GM23338 (cell line): ENCODE results near the gene NRL. TPM values are rescaled to one million over a fixed set of nuclear protein-coding genes. Genes with fewer than 3 reads are reported as not detected.

Experiments used
- ATAC-seq: fragments of 200-7000 bp; cut with Tn5 transposase; 3 replicates; pipeline ENCODE4 v1.9.1; 2020
- DNase-seq: peaks from one replicate; pipeline ENCODE4 v3.0.0-alpha.2; 2015; ENCODE audit warnings: low spot score
- H2AFZ ChIP-seq: fragments of 200-600 bp; sonication (generic); 2 replicates; pipeline ENCODE4 v1.8.0; 2016; ENCODE audit warnings: antibody characterized with exemption, mild to moderate bottlenecking, moderate library complexity
- H3F3A ChIP-seq: fragments of 200-600 bp; sonication (generic); replicated peaks from 2 replicates; pipeline ENCODE4 v1.8.0; 2017; ENCODE audit warnings: antibody characterized with exemption, mixed run types, low read depth
- H3K27ac ChIP-seq: fragments of 200-600 bp; sonication (generic); 2 replicates; pipeline ENCODE4 v1.6.1; 2016; ENCODE audit warnings: low read depth
- H3K27me3 ChIP-seq: fragments of 200-600 bp; sonication (generic); 2 replicates; pipeline ENCODE4 v1.8.0; 2016; ENCODE audit warnings: mild to moderate bottlenecking, mixed run types, moderate library complexity; ENCODE audit not compliant: insufficient read depth
- H3K36me3 ChIP-seq: fragments of 200-600 bp; sonication (generic); 2 replicates; pipeline ENCODE4 v1.8.0; 2016; ENCODE audit warnings: mild to moderate bottlenecking; ENCODE audit not compliant: insufficient read depth
- H3K4me1 ChIP-seq: fragments of 200-600 bp; sonication (generic); 2 replicates; pipeline ENCODE4 v1.8.0; 2016; ENCODE audit warnings: mild to moderate bottlenecking, moderate library complexity; ENCODE audit not compliant: insufficient read depth
- H3K4me2 ChIP-seq: fragments of 200-600 bp; sonication (generic); 2 replicates; pipeline ENCODE4 v1.7.1; 2017; ENCODE audit warnings: mixed run types
- H3K4me3 ChIP-seq: fragments of 200-600 bp; sonication (generic); 2 replicates; pipeline ENCODE4 v1.6.1; 2016; ENCODE audit warnings: mixed run types
- H3K79me2 ChIP-seq: fragments of 200-600 bp; sonication (generic); replicated peaks from 2 replicates; pipeline ENCODE4 v1.8.0; 2017; ENCODE audit warnings: mild to moderate bottlenecking; ENCODE audit not compliant: insufficient read depth
- H3K9me2 ChIP-seq: fragments of 200-600 bp; sonication (generic); 2 replicates; pipeline ENCODE4 v1.8.0; 2017; ENCODE audit not compliant: insufficient read depth
- H4K20me1 ChIP-seq: fragments of 200-600 bp; sonication (generic); replicated peaks from 2 replicates; pipeline ENCODE4 v1.8.0; 2017; ENCODE audit warnings: mild to moderate bottlenecking; ENCODE audit not compliant: insufficient read depth
- H3K27ac Mint-ChIP-seq: 2 replicates; pipeline ENCODE4 v1.8.0; 2020; ENCODE audit warnings: inconsistent platforms, mild to moderate bottlenecking, moderate library complexity, mixed read lengths
- H3K27me3 Mint-ChIP-seq: 3 replicates; pipeline ENCODE4 v1.8.0; 2022; ENCODE audit warnings: low read depth, mild to moderate bottlenecking, moderate library complexity, mixed read lengths, inconsistent platforms; ENCODE audit not compliant: insufficient read depth, poor library complexity
- H3K36me3 Mint-ChIP-seq: 3 replicates; pipeline ENCODE4 v1.8.0; 2021; ENCODE audit warnings: low read depth, mild to moderate bottlenecking, inconsistent platforms, moderate library complexity, mixed read lengths
- H3K4me1 Mint-ChIP-seq: 3 replicates; pipeline ENCODE4 v1.8.0; 2020; ENCODE audit warnings: mild to moderate bottlenecking, inconsistent platforms, mixed read lengths
- H3K4me3 Mint-ChIP-seq: 3 replicates; pipeline ENCODE4 v1.8.0; 2021; ENCODE audit warnings: moderate library complexity, mild to moderate bottlenecking, inconsistent platforms, mixed read lengths
- H3K9me3 Mint-ChIP-seq: 3 replicates; pipeline ENCODE4 v1.8.0; 2020; ENCODE audit warnings: moderate library complexity, mild to moderate bottlenecking, inconsistent platforms, mixed read lengths
- ETS1 ChIP-seq: IDR thresholded peaks from 2 replicates; pipeline ENCODE4 v1.6.1; 2016; ENCODE audit warnings: antibody characterized with exemption
- JUNB ChIP-seq: IDR thresholded peaks from one replicate; pipeline ENCODE4 v1.6.1; 2016; ENCODE audit warnings: antibody characterized with exemption; ENCODE audit not compliant: unreplicated experiment
- POLR2AphosphoS5 ChIP-seq: IDR thresholded peaks from 2 replicates; pipeline ENCODE4 v1.6.1; 2016; ENCODE audit warnings: antibody characterized with exemption, low read depth
- REST ChIP-seq: IDR thresholded peaks from one replicate; pipeline ENCODE4 v1.6.1; 2018; ENCODE audit warnings: antibody characterized with exemption; ENCODE audit not compliant: unreplicated experiment
- STAT1 ChIP-seq: IDR thresholded peaks from one replicate; pipeline ENCODE4 v1.6.1; 2016; ENCODE audit warnings: antibody characterized with exemption; ENCODE audit not compliant: unreplicated experiment
- ZNF114 ChIP-seq: fragments of 250-450 bp; sonication (Bioruptor Pico); IDR thresholded peaks from 2 replicates; pipeline ENCODE4 v1.5.0; 2020; ENCODE audit warnings: mild to moderate bottlenecking, moderate library complexity
- ZNF331 ChIP-seq: fragments of 250-450 bp; sonication (Bioruptor Pico); IDR thresholded peaks from 2 replicates; pipeline ENCODE4 v1.5.0; 2020; ENCODE audit warnings: low read depth, mild to moderate bottlenecking, moderate library complexity
- ZNF462 ChIP-seq: fragments of 250-450 bp; sonication (Bioruptor Pico); IDR thresholded peaks from 2 replicates; pipeline ENCODE4 v1.5.0; 2020; ENCODE audit warnings: mild to moderate bottlenecking, moderate library complexity
- polyA plus RNA-seq: library from polyadenylated mRNA; unstranded; fragments of >200 nt; fragmentation: Nextera tagmentation; extraction: Ambion mirVana; gene quantifications from 2 replicates; pipeline ENCODE4 v1.2.1, GENCODE V29; 2016
- total RNA-seq: library from RNA; depleted of rRNA; stranded (reverse); fragments of >200 nt; shearing (Covaris generic); gene quantifications from 2 replicates; pipeline ENCODE4 v1.2.3, GENCODE V29; 2014

The NRL gene
- total and polyA plus RNA-seq, 2 experiments from 2014 or later, result 1.8 to 2.2 TPM

GRCh38 chr14:24147761-24148428 lies 33.1 kb upstream of the NRL start:
- H3K4me3 Mint-ChIP-seq, result peak overlapping the region; percentile 99
- peaks cover 68% of the 10 kb centered on the region for H3K36me3 Mint-ChIP-seq
- H3K27me3 Mint-ChIP-seq, result peaks cover 11% of the 10 kb centered on the region
- DNase-seq, result no peak
- Histone ChIP-seq H3K4me2 (peak overlapping the region; percentile 99), H3K79me2 (peaks cover 38% of the 10 kb centered on the region), H3K4me1 (peaks cover 12% of the 10 kb centered on the region), H4K20me1 (peaks cover 7% of the 10 kb centered on the region; the same call in 1 of the 2 replicates), H3F3A (0 out of 2 replicates have a peak, but pooled peaks cover 4% of the 10 kb centered on the region), H3K27me3 (no peaks in the 10 kb centered on the region), H3K4me3 (peak overlapping the region; percentile 70), H3K36me3 (peaks cover 31% of the 10 kb centered on the region), H3K9me2 (no peaks in the 10 kb centered on the region), H2AFZ (no peak overlapping the region), H3K27ac (no peak overlapping the region)
- peaks cover 21% of the 10 kb centered on the region for H3K4me1 Mint-ChIP-seq
- TF ChIP-seq STAT1 (no peak), ZNF331 (no peak), REST (no peak), ZNF114 (CRISPR knock-in tag) (no peak), JUNB (no peak)
- peak overlapping the region; percentile 82 for H3K27ac Mint-ChIP-seq
- no peaks in the 10 kb centered on the region; the same call in 2 of the 3 replicates for H3K9me3 Mint-ChIP-seq
- ATAC-seq, result no peak

- Mint-ChIP-seq H3K4me1 (peaks cover 21% of the 10 kb centered on the region), H3K4me3 (peak within 1 kb of the TSS; percentile 99), H3K9me3 (no peaks in the 10 kb centered on the region; the same call in 2 of the 3 replicates), H3K36me3 (peaks cover 66% of the 10 kb centered on the region), H3K27ac (peak within 1 kb of the TSS; percentile 97), H3K27me3 (peaks cover 11% of the 10 kb centered on the region)
- peak; percentile 100 for DNase-seq
- H3K27me3 ChIP-seq, result no peaks in the 10 kb centered on the region
- H2AFZ ChIP-seq, result peak within 1 kb of the TSS; percentile 97
- H4K20me1 ChIP-seq, result peaks cover 7% of the 10 kb centered on the region; the same call in 1 of the 2 replicates
- H3K4me1 ChIP-seq, result peaks cover 15% of the 10 kb centered on the region
- ATAC-seq, result peak; percentile 90
- H3K9me2 ChIP-seq, result no peaks in the 10 kb centered on the region
- peak within 1 kb of the TSS; percentile 51; the same call in 1 of the 2 replicates for H3K27ac ChIP-seq
- H3K36me3 ChIP-seq, result peaks cover 26% of the 10 kb centered on the region
- H3K4me2 ChIP-seq, result peak within 1 kb of the TSS; percentile 99
- H3K4me3 ChIP-seq, result peak within 1 kb of the TSS; percentile 70
- TF ChIP-seq ZNF462 (CRISPR knock-in tag), result no peak
- TF ChIP-seq ETS1, result peak; percentile 53; the same call in 1 of the 2 replicates
- peak; percentile 60 for TF ChIP-seq POLR2AphosphoS5
- H3F3A ChIP-seq, result peaks cover 11% of the 10 kb centered on the region
- H3K79me2 ChIP-seq, result peaks cover 38% of the 10 kb centered on the region
These were observed 32.4 kb upstream of the NRL start, which contains the start of gene RNF31 for GRCh38 chr14:24146978-24147760. TSS of gene RNF31 (plus strand) at chr14:24147498. CDS start at chr14:24147699, 201 bp downstream.
